ENCODE measurements around the gene SORCS1. TPM values are rescaled to one million over a fixed set of nuclear protein-coding genes. Genes with fewer than 3 reads are reported as not detected.

The SORCS1 gene
- not detected for total RNA-seq

DNA sequence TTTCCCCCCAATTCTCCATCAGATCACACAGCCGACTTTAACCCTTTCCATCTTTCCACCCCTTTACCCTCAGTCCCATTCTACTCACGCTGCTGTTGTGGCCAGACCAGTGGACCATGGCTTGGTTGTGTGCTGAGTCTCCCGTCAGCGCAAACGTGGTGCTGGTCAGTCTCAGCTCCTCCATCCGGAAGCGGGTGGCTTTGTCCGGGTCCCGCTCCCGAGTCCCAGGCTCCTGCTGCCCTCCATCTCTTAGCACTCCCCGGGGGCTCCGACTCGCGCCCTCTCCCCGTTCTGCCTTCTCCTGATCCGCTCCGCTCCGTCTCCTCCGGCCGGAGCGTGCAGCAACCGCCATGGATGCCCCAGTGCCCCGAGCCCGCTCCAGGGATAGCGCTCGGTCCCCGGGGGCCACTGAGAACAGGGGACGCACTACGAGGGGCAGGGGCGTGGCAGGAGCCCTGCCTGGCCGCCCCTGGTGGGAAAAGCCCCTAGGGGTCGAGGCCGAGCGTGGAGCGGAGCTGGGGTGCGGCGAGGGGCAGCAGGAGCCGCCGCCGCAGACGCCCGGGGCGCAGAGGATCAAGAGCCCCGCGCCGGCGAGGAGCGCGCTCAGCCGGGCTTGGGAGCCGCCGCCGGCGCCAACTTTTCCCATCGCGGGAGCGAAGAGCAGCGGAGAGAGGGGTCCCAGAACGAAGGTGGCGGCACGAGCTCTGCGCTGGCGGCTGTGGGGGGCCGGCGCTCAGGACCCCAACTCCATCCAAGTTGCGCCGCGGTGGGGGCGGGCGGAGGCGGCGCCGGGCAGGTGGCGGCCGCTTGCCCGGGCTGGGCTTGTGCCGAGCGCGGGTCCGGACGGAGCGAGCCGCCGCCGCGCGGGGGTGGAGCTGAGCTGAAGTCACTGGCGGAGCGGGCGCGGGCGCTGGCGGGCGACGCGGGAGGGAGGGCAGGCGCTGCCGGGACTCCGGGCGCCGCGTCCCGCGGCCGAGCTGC lies at the start of gene SORCS1:
TSS of gene SORCS1 (minus strand) at position 826 of the 981 bp plus-strand sequence.
- Mint-ChIP-seq H3K27ac (no peak within 1 kb of the TSS), H3K27me3 (peaks cover 9% of the 10 kb centered on the region), H3K9me3 (no peaks in the 10 kb centered on the region), H3K4me3 (no peak within 1 kb of the TSS), H3K4me1 (no peaks in the 10 kb centered on the region), H3K36me3 (ENCODE audit: low read depth) (no peaks in the 10 kb centered on the region)
- ChIA-PET CTCF (no interaction called here), POLR2A (no interaction called here)
- no peak for DNase-seq

DNA sequence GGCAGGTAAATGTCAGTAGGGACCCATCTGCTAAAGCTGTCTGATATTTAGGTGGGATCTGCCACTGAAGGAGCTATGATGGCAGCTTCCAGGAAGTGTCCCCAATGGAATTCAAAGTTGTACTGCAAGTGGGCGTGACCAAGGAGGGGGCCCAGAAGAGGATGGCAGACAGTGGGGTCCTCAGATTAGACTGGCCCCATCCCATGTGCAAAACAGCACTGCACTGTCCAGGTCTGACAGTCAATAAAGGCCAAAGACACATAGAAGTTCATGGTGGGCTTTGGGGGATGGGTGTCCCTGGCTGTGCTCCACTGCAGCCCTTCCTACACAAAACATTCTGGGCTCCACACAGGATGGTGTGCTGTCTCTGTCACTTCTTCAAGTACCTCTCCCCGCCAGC lies 49.8 kb upstream of the SORCS1 start:
- Mint-ChIP-seq H3K4me3 (no peak overlapping the region), H3K27me3 (no peaks in the 10 kb centered on the region), H3K27ac (no peak overlapping the region), H3K4me1 (no peaks in the 10 kb centered on the region), H3K36me3 (ENCODE audit: low read depth) (no peaks in the 10 kb centered on the region), H3K9me3 (peaks cover 4% of the 10 kb centered on the region)
- CTCF ChIA-PET = no interaction called here
- POLR2A ChIA-PET = no interaction called here
- DNase-seq = no peak

DNA sequence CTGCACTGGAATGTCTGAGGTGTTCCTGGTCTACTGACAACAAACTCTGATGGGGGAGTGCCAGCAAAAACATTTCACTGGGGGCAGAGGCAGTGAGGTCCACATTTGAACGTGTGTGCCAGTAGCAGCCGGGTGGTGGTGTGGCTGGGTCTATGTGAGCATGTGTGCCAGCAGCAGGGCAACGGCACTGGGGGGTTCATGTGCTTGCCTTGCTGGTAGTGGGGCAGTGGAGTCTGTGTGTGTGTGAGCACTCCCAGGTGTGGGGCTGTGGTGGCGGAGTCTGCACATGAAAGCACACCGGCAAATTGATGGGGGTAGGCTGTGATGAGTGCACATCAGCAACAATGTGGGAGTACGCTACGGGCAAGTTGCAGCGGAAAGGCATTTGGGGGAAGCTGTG lies 49.4 kb upstream of the SORCS1 start:
- Mint-ChIP-seq H3K4me1 (no peaks in the 10 kb centered on the region), H3K36me3 (ENCODE audit: low read depth) (no peaks in the 10 kb centered on the region), H3K9me3 (peaks cover 4% of the 10 kb centered on the region), H3K27ac (no peak overlapping the region), H3K4me3 (no peak overlapping the region), H3K27me3 (no peaks in the 10 kb centered on the region)
- no peak for DNase-seq
- ChIA-PET CTCF (no interaction called here), POLR2A (no interaction called here)

DNA sequence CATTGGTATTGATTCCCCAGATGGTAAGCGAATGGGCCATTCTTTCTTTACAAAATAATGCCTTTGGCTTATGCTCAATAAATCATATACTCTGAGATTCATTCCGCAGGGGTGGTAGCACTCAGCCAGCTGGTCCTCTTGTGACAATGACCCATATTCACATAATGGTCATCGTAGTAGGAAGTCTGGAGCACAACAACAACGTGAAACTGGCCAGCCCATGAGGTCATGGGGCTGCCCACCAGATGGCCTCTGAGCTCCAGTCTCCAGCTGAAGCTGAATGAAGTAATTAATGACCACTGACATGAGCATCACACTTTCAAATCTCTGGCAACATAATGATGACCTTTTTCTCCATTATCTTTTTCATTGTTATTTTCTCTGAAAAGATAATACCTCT lies 42.3 kb upstream of the SORCS1 start:
- Mint-ChIP-seq H3K4me1 (no peaks in the 10 kb centered on the region), H3K36me3 (ENCODE audit: low read depth) (no peaks in the 10 kb centered on the region), H3K27me3 (no peaks in the 10 kb centered on the region), H3K4me3 (no peak overlapping the region), H3K9me3 (peaks cover 16% of the 10 kb centered on the region), H3K27ac (no peak overlapping the region)
- CTCF ChIA-PET = no interaction called here
- DNase-seq = no peak
- POLR2A ChIA-PET = no interaction called here

DNA sequence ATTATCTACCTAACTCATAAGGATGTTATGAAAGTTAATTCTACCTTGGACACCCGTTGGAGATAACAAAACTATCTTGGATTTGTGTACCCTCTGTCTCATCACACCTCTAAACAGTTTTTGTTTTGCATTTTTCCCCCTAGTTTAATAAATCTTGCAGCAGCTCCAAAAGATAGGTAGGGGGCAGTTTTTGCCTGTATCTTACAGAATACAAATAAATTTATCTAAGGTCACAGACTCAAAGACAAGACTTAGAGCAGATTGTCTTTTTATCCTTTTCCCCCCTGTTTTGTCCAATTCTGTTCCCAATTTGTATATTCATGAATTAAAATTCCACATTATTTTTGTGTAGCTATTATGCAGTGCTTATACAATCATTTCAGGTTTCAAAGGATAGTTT lies 5.0 kb upstream of the SORCS1 start:
- no peaks in the 10 kb centered on the region for H3K9me3 Mint-ChIP-seq
- H3K4me3 Mint-ChIP-seq = no peak overlapping the region
- DNase-seq = no peak
- no peaks in the 10 kb centered on the region for H3K4me1 Mint-ChIP-seq
- ChIA-PET CTCF (no interaction called here), POLR2A (no interaction called here)
- H3K27me3 Mint-ChIP-seq = peaks cover 6% of the 10 kb centered on the region
- no peaks in the 10 kb centered on the region for H3K36me3 Mint-ChIP-seq (ENCODE audit: low read depth)
- no peak overlapping the region for H3K27ac Mint-ChIP-seq

DNA sequence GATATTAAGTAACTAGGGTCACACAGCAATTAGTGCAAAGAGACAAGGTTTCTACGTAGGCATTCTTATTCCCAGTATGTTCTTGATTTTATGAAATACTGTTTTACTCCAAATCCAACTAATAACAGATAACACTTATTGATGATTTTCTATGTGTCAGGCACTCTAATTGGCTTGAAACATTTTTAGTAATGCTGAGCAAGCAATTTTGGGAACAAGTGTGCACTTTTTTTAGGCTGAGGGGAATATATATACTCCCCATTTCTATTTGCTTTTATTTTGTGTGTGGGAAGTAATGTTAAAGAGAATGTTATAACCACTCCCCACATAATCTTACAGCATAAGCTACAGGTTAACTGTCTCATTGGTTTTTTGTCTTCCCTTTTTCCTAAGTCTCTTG lies 4.2 kb upstream of the SORCS1 start:
- ChIA-PET CTCF (no interaction called here), POLR2A (no interaction called here)
- Mint-ChIP-seq H3K27ac (no peak overlapping the region), H3K4me1 (no peaks in the 10 kb centered on the region), H3K36me3 (ENCODE audit: low read depth) (no peaks in the 10 kb centered on the region), H3K9me3 (no peaks in the 10 kb centered on the region), H3K4me3 (no peak overlapping the region), H3K27me3 (peaks cover 6% of the 10 kb centered on the region)
- no peak for DNase-seq

DNA sequence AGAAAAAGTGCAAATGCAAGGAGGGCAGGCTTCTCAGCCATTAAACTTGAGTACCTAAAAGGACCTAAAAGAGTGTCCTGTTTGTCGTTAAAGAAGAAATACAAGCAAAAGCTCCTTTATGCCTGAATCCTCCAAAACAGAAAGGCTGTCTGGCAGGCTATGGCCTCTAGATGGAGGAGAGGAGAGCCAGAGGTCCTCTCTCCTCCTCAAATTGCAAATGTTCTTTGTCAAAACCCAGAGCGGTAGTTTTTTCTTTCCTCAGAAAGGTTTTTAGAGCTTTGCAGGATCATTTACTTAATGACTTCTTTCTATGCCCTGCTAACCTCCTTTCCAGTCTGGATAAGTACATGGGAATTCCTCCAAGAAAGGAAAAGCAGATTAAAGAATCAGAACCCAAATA lies 1.9 kb upstream of the SORCS1 start:
- ChIA-PET POLR2A (no interaction called here), CTCF (no interaction called here)
- H3K36me3 Mint-ChIP-seq (ENCODE audit: low read depth) = no peaks in the 10 kb centered on the region
- no peak overlapping the region for H3K27ac Mint-ChIP-seq
- H3K4me1 Mint-ChIP-seq = no peaks in the 10 kb centered on the region
- DNase-seq = no peak
- H3K4me3 Mint-ChIP-seq = no peak overlapping the region
- peaks cover 9% of the 10 kb centered on the region for H3K27me3 Mint-ChIP-seq
- no peaks in the 10 kb centered on the region for H3K9me3 Mint-ChIP-seq

DNA sequence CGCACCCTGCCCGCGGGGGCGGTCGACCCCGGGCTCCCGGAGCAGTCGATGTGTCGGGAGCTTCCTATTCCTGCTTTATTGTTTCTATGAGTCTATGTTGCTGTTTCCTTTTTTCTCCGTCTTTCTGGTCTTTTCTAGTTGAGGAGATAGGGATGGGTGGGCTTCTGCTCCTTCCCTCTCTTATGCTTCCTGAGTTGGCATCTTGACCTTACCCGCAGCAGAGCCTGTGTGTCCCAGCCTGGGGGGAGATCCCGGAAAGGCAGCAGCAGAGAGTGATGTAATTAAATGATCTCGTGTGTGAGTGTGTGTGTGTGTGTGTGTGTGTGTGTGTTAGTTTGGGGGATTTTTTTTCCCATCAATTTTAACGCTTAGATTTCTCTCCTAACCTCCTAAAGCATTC lies 486 bp upstream of the SORCS1 start:
- Mint-ChIP-seq H3K4me1 (no peaks in the 10 kb centered on the region), H3K36me3 (ENCODE audit: low read depth) (no peaks in the 10 kb centered on the region), H3K27me3 (peaks cover 9% of the 10 kb centered on the region), H3K9me3 (no peaks in the 10 kb centered on the region), H3K4me3 (no peak overlapping the region), H3K27ac (no peak overlapping the region)
- ChIA-PET CTCF (no interaction called here), POLR2A (no interaction called here)
- DNase-seq = no peak

DNA sequence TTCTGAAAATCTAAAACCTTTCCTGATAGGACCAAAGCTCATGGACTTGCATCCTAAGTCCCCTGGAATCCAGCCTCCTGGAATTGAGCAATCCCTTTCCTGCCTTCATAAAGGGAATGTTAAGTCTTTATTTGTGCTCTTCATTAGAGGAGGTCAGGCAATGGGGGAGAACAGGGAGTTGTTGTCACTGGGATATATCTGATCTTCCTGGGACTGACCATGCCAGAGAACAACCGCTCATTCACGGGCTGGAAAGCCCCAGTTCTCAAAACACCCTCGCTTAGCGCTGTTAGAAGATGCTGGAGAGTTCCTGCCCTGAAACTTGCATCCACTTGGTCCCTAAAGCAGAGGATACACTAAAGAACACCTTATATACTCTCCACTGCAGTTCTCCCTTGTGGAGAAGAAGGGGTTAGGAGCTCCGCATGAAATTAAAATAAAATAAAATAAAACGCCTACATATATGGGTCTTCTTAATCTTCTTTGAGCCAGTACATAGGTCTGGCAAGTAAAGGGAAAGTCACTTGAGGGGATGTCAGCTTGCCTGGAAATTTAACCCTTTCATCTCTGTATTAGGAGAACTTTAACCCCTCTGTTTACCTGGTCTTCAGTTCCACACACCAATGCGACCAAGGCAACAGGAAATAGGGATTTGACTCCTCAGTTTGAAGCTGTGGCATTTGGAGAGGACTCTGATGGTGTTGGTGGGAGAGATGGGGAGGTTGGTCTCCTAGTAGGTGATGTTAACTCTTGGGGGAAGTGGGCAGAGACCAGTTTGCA lies 1.2 kb downstream of the SORCS1 start:
- no peaks in the 10 kb centered on the region for H3K36me3 Mint-ChIP-seq (ENCODE audit: low read depth)

DNA sequence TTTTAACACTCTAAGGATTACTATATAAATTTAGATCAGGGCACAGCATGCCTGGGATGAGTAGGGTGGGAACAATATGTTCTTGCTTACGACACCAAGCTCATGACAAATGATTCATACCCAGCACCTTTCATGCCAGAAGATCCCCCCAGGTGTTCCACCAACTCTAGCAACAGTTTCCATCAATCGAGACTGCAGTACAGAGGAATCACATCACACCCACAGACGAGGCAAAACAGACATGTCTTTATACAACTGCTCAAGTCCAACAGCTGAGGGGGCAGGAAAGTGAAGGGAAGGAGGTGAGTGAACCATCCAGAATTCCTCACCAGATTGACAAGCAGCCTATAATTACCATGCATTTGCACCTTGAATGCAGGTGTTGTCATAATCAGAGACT lies 3.6 kb downstream of the SORCS1 start:
- POLR2A ChIA-PET = no interaction called here
- CTCF ChIA-PET = no interaction called here
- no peak overlapping the region for H3K4me3 Mint-ChIP-seq
- H3K4me1 Mint-ChIP-seq = no peaks in the 10 kb centered on the region
- H3K36me3 Mint-ChIP-seq (ENCODE audit: low read depth) = no peaks in the 10 kb centered on the region
- peaks cover 9% of the 10 kb centered on the region for H3K27me3 Mint-ChIP-seq
- H3K9me3 Mint-ChIP-seq = no peaks in the 10 kb centered on the region
- no peak overlapping the region for H3K27ac Mint-ChIP-seq
- DNase-seq = no peak

More for the DNA sequence above, 1.2 kb downstream of the SORCS1 start:
- Mint-ChIP-seq H3K4me1 (no peaks in the 10 kb centered on the region), H3K27ac (no peak overlapping the region), H3K4me3 (no peak overlapping the region), H3K9me3 (no peaks in the 10 kb centered on the region), H3K27me3 (peaks cover 9% of the 10 kb centered on the region)
- ChIA-PET CTCF (no interaction called here), POLR2A (no interaction called here)
- DNase-seq = no peak

DNA sequence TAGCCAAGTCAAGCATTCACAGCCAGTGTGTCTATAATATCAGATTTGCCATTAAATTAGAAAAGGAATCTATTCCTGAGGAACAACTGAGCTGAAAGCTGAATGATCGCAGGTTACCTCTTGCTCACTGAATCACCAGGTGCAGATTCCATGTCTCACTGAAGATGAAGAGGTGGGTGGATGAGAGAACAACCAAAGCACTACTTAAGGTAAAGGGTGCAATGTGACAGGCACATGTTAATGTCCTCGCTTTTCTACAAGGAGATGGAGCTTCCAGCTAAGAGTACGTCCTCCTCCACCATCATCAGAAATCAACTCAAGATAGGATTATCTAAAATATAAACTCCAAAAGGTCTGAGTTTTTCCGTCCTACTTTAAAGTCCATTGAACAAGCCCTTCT lies 4.6 kb downstream of the SORCS1 start:
- H3K4me3 Mint-ChIP-seq = no peak overlapping the region
- no peaks in the 10 kb centered on the region for H3K4me1 Mint-ChIP-seq
- no peaks in the 10 kb centered on the region for H3K36me3 Mint-ChIP-seq (ENCODE audit: low read depth)
- ChIA-PET CTCF (no interaction called here), POLR2A (no interaction called here)
- H3K27me3 Mint-ChIP-seq = peaks cover 3% of the 10 kb centered on the region
- DNase-seq = no peak
- H3K9me3 Mint-ChIP-seq = no peaks in the 10 kb centered on the region
- H3K27ac Mint-ChIP-seq = no peak overlapping the region

DNA sequence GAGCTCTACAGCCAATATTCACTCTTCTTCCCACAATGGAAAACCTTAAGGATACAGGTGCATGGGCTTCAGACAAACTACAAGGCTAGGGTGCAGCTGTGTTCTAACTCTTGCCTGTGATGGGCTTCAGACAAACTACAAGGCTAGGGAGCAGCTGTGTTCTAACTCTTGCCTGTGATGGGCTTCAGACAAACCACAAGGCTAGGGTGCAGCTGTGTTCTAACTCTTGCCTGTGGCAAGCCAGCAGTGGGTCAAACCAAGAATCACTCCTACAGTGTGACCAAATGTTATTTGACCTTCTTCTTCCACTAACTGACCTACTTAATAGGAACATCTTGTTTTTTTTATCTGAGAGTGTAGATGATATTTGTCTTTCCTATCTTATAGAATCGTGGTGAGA lies 7.4 kb downstream of the SORCS1 start:
- CTCF ChIA-PET = no interaction called here
- POLR2A ChIA-PET = no interaction called here

DNA sequence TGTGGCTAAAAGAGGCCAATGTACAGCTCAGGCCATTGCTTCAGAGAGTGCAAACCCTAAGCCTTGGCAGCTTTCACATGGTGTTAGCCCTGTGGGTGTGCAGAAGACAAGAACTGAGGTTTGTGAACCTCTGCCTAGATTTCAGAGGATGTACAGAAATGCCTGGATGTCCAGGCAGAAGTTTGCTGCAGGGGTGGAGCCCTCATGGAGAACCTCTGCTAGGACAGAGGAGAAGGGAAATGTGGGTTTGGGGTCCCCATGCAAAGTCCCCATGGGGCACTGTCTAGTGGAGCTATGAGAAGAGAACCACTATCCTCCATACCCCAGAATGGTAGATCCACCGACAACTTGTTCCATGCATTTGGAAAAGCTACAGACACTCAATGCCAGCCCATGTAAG lies 12.4 kb downstream of the SORCS1 start:
- H3K27ac Mint-ChIP-seq = no peak overlapping the region
- no peak overlapping the region for H3K4me3 Mint-ChIP-seq
- POLR2A ChIA-PET = no interaction called here
- CTCF ChIA-PET = no interaction called here
- H3K9me3 Mint-ChIP-seq = peaks cover 35% of the 10 kb centered on the region
- H3K4me1 Mint-ChIP-seq = no peaks in the 10 kb centered on the region
- no peak for DNase-seq
- no peaks in the 10 kb centered on the region for H3K36me3 Mint-ChIP-seq (ENCODE audit: low read depth)
- no peaks in the 10 kb centered on the region for H3K27me3 Mint-ChIP-seq

More for the DNA sequence above, 7.4 kb downstream of the SORCS1 start:
- no peaks in the 10 kb centered on the region for H3K36me3 Mint-ChIP-seq (ENCODE audit: low read depth)
- DNase-seq = no peak
- no peak overlapping the region for H3K27ac Mint-ChIP-seq
- no peaks in the 10 kb centered on the region for H3K27me3 Mint-ChIP-seq
- H3K4me3 Mint-ChIP-seq = no peak overlapping the region
- H3K9me3 Mint-ChIP-seq = peaks cover 8% of the 10 kb centered on the region
- no peaks in the 10 kb centered on the region for H3K4me1 Mint-ChIP-seq

DNA sequence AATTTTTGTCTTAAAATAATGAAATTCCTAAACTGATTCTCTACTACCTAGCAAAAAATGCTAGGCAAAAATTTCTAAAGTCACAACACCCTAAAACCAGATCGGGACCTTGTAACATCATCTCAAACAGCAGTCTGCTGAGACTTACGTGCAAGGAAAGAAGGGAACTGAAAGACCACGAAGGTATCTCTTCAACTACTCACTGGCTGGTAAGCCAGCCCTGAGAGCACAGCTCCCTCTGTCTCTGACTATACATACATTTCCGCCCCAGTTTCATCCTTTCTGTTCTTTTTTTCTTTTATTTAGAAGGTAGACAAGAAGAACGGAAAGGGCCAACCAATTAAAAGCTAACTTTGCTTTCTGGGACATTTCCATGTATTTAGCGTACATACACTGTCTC lies 15.6 kb downstream of the SORCS1 start:
- ChIA-PET POLR2A (no interaction called here), CTCF (no interaction called here)
- H3K9me3 Mint-ChIP-seq = peaks cover 40% of the 10 kb centered on the region
- no peak for DNase-seq
- no peaks in the 10 kb centered on the region for H3K27me3 Mint-ChIP-seq
- H3K36me3 Mint-ChIP-seq (ENCODE audit: low read depth) = no peaks in the 10 kb centered on the region
- no peaks in the 10 kb centered on the region for H3K4me1 Mint-ChIP-seq
- H3K4me3 Mint-ChIP-seq = no peak overlapping the region
- no peak overlapping the region for H3K27ac Mint-ChIP-seq

All from activated CD4-positive, alpha-beta memory T cell treated with anti-CD3 and anti-CD28 coated beads, Interleukin-2, amount 10 ng/mL, durations not matched to agents 7 days and 5 days (primary cell).